Psoas muscle (tissue), 8 donors: ENCODE results near the gene CAVIN1. TPM values are rescaled to one million over a fixed set of nuclear protein-coding genes. Genes with fewer than 3 reads are reported as not detected.
A peak's percentile ranks its signal among the peaks of the same experiment; 100 is the strongest.
"Not testable (repeated sequence)": the region's sequence is repeated elsewhere in the genome, so short reads cannot be mapped to it uniquely, and the experiment has no call there.

Experiments used
- ATAC-seq, 4 donors: fragments of 200-7000 bp; cut with Tn5 transposase; one replicate each; pipeline ENCODE4 v1.9.1; 2020; ENCODE audit warnings: moderate library complexity in 3 of 4, mild to moderate bottlenecking in 2 of 4
- DNase-seq, 2 donors: peaks; one replicate each; pipeline ENCODE4 v3.0.0-alpha.2; 2020
- H3K27ac ChIP-seq: fragments of 200-600 bp; one replicate; pipeline ENCODE4 v1.8.0; 2022
- H3K27me3 ChIP-seq, 3 donors: fragments of 200-600 bp in 1 of 3; one replicate each; pipeline versions ENCODE4 v1.6.1 to v1.8.0; 2013 to 2022; ENCODE audit warnings: low read length in 2 of 3, mild to moderate bottlenecking in 2 of 3, moderate library complexity in 1 of 3; ENCODE audit not compliant: insufficient read depth in 3 of 3
- H3K36me3 ChIP-seq, 2 donors: fragments of 200-600 bp in 1 of 2; one replicate each; pipeline versions ENCODE4 v1.6.1 to v1.8.0; 2013 to 2022; ENCODE audit warnings: low read depth in 1 of 2, mild to moderate bottlenecking in 1 of 2, moderate library complexity in 1 of 2; ENCODE audit not compliant: insufficient read depth in 1 of 2
- H3K4me1 ChIP-seq: fragments of 200-600 bp; one replicate; pipeline ENCODE4 v1.8.0; 2022
- H3K4me3 ChIP-seq: fragments of 200-600 bp; one replicate; pipeline ENCODE4 v1.8.0; 2022; ENCODE audit warnings: mild to moderate bottlenecking
- H3K9me3 ChIP-seq: fragments of 200-600 bp; one replicate; pipeline ENCODE4 v1.8.0; 2022
- WGBS, 3 donors: extraction: QIAGEN DNeasy Blood & Tissue Kit; methylation state at CpG; one replicate each; pipeline versions ENCODE4 v1.1.6 to v1.1.7; 2013; 5-methylcytosine and 5-hydroxymethylcytosine counted together
- intact Hi-C, 2 donors: fragments of 100-400 bp; cut with DNase I; formaldehyde crosslinking; loops; one replicate each; pipeline versions ENCODE4 v1.11.0 to v1.14.2; 2022
- polyA plus RNA-seq, 3 donors: library from polyadenylated mRNA; stranded (reverse); fragments of 200-250 nt; gene quantifications; one replicate each; pipeline ENCODE4 v1.2.3, GENCODE V29; 2013
- total RNA-seq, 4 donors: library from RNA; stranded (reverse); fragmentation: NEBNext Ultra II Directional in 2 of 4; extraction: Animal tissue kit (Norgen Biotek cat#: 25700) in 2 of 4; gene quantifications; one replicate each; pipeline versions ENCODE4 v1.2.1 to v1.2.4, GENCODE V29; 2021 to 2023
- TF ChIP-seq, protein P1 (sequence below): fragments of 200-600 bp; IDR thresholded peaks from one replicate; pipeline ENCODE4 v1.8.0; 2022; ENCODE audit warnings: antibody characterized with exemption
- donor health status: healthy with polysubstance abuse.
- donor health status: DM: no; HTN: no; CAD: no; lungs with moderate emphysema.
- donor health status: Bipolar disorder and iron deficiency.
- donor health status: healthy.
- donor health status: DM: yes; HTN: yes; CAD: no.
- donor health status: DM: no; HTN: no; CAD: no.
- donor health status: DM: no; HTN: no; CAD: no.
- donor health status: DM: yes; HTN: yes; CAD: no.

CAVIN1 gene
- total and polyA plus RNA-seq, 7 donors, result 69.5 to 151 (median 109) TPM

DNA sequence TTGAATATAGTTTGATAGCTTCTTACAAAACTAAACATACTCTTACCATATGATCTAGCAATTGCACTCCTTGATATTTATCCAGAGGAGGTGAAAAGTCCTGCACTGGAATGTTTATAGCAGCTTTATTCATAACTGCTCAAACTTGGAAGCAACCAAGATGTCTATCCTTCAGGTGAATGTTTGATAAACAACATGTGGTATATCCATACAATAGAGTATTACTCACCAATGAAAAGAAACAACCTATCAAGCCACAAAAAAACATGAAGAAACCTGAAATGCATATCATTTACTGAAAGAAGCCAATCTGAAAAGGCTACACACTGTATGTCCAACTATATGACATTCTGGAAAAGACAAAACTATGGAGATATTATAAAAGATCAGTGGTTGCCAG lies 50.9 kb downstream of the CAVIN1 start:
- no peak for ATAC-seq
- Histone ChIP-seq H3K27ac (no peak overlapping the region), H3K9me3 (no peaks in the 10 kb centered on the region), H3K36me3 (peaks cover 0 to 23% of the 10 kb centered on the region in 2 donors), H3K4me1 (peaks cover 30% of the 10 kb centered on the region), H3K4me3 (no peak overlapping the region), H3K27me3 (no peaks in the 10 kb centered on the region)
- no peak for DNase-seq
- intact Hi-C loops, result no loop called here
- TF ChIP-seq, protein P1, sequence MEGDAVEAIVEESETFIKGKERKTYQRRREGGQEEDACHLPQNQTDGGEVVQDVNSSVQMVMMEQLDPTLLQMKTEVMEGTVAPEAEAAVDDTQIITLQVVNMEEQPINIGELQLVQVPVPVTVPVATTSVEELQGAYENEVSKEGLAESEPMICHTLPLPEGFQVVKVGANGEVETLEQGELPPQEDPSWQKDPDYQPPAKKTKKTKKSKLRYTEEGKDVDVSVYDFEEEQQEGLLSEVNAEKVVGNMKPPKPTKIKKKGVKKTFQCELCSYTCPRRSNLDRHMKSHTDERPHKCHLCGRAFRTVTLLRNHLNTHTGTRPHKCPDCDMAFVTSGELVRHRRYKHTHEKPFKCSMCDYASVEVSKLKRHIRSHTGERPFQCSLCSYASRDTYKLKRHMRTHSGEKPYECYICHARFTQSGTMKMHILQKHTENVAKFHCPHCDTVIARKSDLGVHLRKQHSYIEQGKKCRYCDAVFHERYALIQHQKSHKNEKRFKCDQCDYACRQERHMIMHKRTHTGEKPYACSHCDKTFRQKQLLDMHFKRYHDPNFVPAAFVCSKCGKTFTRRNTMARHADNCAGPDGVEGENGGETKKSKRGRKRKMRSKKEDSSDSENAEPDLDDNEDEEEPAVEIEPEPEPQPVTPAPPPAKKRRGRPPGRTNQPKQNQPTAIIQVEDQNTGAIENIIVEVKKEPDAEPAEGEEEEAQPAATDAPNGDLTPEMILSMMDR, result no peak

DNA sequence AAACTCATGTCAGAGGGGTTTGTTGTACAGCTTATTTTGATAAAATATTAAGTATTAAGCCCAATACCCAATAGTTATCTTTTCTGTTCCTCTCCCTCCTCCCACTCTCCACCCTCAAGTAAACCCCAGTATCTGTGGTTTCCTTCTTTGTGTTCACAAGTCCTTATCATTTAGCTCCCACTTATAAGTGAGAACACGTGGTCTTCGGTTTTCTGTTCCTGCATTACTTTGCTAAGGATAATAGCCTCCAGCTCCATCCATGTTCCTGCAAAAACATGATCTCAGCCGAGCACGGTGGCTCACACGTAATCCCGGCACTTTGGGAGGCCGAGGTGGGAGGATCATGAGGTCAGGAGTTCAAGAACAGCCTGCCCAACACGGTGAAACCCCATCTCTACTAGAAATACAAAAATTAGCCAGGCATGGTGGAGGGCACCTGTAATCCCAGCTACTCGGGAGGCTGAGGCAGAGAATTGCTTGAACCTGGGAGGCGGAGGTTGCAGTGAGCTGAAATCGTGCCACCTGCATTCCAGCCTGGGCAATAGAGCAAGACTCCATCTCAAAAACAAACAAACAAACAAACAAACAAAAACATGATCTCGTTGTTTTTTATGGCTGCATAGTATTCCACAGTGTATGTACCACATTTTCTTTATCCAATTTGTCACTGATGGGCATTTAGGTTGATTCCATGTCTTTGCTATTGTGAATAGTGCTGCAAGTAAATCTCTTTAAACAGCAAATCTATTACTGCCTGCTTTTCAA lies 54.1 kb downstream of the CAVIN1 start:
- H3K36me3 ChIP-seq, result peaks cover 2 to 21% of the 10 kb centered on the region in 2 donors
- ATAC-seq, intact Hi-C loops, DNase-seq, H3K27ac ChIP-seq, H3K27me3 ChIP-seq, H3K4me3 ChIP-seq, H3K9me3 ChIP-seq: not testable (repeated sequence)
- H3K4me1 ChIP-seq, result peaks cover 29% of the 10 kb centered on the region
- WGBS, 3 donors, result 84 to 87% (median 85%) methylated on average over 12 of the region's 12 CpGs

DNA sequence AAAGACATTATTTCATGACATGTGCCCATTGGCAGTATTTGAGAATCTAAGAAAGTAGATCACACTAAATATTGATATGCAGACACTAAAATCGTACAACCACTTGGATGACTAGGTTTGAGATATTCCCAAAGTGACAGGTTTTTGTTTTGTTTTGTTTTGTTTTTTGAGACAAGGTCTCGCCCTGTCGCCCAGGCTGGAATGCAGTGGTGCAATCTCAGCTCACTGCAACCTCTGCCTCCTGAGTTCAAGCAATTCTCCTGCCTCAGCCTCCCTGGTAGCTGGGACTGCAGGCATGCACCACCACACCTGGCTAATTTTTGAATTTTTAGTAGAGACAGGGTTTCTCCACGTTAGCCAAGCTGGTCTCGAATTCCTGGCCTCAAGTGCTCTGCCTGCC lies 54.7 kb downstream of the CAVIN1 start:
- ATAC-seq, intact Hi-C loops, H3K27ac ChIP-seq, H3K9me3 ChIP-seq, H3K4me3 ChIP-seq, DNase-seq, H3K27me3 ChIP-seq: not testable (repeated sequence)
- H3K4me1 ChIP-seq, result peaks cover 34% of the 10 kb centered on the region
- peaks cover 2 to 18% of the 10 kb centered on the region in 2 donors for H3K36me3 ChIP-seq
- 79 to 86% (median 80%) methylated on average over 5 of the region's 5 CpGs for WGBS, 3 donors

DNA sequence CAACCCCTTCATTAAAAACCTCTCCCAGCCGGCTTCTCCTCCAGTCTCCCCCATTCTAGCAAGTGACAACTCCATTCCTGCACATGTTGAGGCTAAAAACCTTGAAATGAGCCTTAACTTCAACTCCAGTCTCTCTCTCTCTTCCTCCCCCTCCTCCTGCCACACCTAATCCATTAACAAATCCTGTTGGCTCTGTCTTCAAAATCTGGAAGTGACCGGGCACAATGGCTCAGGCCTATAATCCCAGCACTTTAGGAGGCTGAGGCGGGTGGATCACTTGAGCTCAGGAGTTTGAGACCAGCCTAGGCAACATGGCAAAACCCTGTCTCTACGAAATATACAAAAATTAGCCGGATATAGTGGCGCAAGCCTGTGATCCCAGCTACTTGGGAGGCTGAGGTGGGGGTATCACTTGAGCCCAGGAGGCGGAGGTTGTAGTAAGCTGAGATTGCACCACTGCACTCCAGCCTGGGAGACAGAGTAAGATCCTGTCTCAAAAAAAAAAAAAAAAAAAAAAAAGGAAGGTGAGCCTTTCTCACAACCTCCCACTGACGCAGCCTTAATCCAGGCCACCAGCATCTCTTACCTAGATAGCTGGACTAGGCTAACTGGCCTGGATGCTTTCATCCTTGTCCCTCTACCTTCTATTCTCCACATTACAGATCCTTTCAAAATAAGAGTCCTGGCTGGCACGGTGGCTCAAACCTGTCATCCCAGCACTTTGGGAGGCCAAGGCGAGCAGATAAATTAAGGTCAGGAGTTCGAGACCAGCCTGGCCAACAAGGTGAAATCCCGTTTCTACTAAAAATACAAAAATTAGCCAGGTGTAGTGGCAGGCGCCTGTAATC lies 56.7 kb downstream of the CAVIN1 start:
- Histone ChIP-seq H3K4me1 (peaks cover 53% of the 10 kb centered on the region), H3K27ac (peak overlapping the region; percentile 30)
- 76 to 82% (median 81%) methylated on average over 13 of the region's 13 CpGs for WGBS, 3 donors
- H3K36me3 ChIP-seq, intact Hi-C loops, DNase-seq, H3K4me3 ChIP-seq, H3K9me3 ChIP-seq, ATAC-seq, H3K27me3 ChIP-seq: not testable (repeated sequence)

DNA sequence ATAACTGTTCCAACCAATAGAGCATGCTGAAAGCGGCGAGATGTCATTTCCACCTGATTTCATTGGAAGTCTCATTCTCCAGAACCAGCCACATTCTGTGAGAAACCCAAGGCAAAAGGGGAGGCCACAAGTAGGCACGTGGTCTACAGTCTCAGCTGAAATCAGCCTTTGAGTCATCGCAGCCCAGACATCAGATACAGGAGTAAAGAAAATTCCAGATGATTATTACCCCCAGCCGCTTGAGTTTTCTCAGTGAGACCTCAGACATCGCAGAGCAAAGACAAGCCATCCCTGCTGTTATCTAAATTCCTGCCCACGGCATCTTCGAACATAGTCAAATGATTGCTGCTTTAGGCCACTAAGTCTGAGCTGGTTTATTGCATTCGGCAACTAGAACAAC lies 57.9 kb downstream of the CAVIN1 start:
- peaks cover 59% of the 10 kb centered on the region for H3K4me1 ChIP-seq
- intact Hi-C loops, result no loop called here
- no peaks in the 10 kb centered on the region for H3K9me3 ChIP-seq
- 88 to 93% (median 89%) methylated on average over 9 of the region's 9 CpGs for WGBS, 3 donors
- H3K4me3 ChIP-seq, result no peak overlapping the region
- H3K27ac ChIP-seq, result no peak overlapping the region
- peaks cover 2 to 5% of the 10 kb centered on the region in 2 donors for H3K36me3 ChIP-seq
- DNase-seq (no peak), ATAC-seq (no peak)
- TF ChIP-seq, protein P1, result no peak
- no peaks in the 10 kb centered on the region for H3K27me3 ChIP-seq
